ENCODE results near the gene EIF2AK3.
"Not testable (repeated sequence)": the region's sequence is repeated elsewhere in the genome, so short reads cannot be mapped to it uniquely, and the experiment has no call there.

EIF2AK3 gene

DNA sequence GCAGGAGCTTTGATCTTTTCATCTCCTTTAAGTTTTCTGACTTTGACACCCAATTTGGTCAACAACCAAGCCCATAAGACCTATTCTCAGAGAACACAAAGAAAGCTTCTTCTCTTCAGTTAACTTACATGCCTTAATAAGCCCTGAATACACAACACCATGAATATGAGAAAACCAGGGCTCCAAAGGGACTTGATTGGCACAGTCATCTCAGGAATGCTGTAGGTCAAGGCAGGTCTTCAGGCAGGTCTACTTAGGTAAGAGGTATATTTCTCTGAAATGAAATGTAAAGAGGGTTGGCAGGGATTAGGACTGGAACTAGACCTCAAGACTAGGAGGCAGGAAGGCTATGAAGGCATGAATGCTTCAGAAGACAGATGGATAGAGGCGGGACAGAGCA lies 24.4 kb upstream of the EIF2AK3 start:
- Mint-ChIP-seq H3K27me3 (no peaks in the 10 kb centered on the region), H3K4me3 (no peak overlapping the region), H3K9me3 (no peaks in the 10 kb centered on the region), H3K27ac (no peak overlapping the region), H3K36me3 (no peaks in the 10 kb centered on the region), H3K4me1 (peaks cover 3% of the 10 kb centered on the region)
- no peak for DNase-seq (ENCODE audit: low spot score in 2 of 2)
- no peak for ATAC-seq (ENCODE audit: low read depth)

- H3K27me3 Mint-ChIP-seq; H3K36me3 Mint-ChIP-seq; H3K9me3 Mint-ChIP-seq; ATAC-seq (ENCODE audit: low read depth); H3K4me1 Mint-ChIP-seq; H3K27ac Mint-ChIP-seq; H3K4me3 Mint-ChIP-seq; DNase-seq (ENCODE audit: low spot score in 2 of 2): not testable (repeated sequence)
Measured at GRCh38 chr2:88645291-88645882, 18.1 kb upstream of the EIF2AK3 start.

DNA sequence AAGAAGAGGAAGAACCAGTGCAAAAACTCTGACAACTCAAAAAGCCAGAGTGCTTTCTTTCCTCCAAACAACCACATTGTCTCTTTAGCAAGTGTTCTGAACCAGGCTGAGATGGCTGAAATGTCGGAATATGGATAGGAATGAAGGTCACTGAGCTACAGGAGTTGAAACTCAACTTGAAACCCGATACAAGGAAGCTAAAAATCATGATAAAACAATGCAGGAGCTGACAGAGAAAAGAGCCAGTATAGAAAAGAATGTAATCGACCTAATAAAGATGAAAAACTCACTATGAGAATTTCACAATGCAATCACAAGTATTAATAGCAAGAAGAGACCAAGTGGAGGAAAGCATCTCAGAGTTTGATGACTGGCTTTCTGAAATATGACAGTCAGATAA lies 15.0 kb upstream of the EIF2AK3 start:
- Mint-ChIP-seq H3K9me3 (peaks cover 5% of the 10 kb centered on the region), H3K36me3 (peaks cover 9% of the 10 kb centered on the region), H3K4me3 (no peak overlapping the region), H3K27me3 (peaks cover 2% of the 10 kb centered on the region), H3K27ac (no peak overlapping the region), H3K4me1 (no peaks in the 10 kb centered on the region)
- ATAC-seq (ENCODE audit: low read depth) (no peak), DNase-seq (ENCODE audit: low spot score in 2 of 2) (no peak)

GRCh38 chr2:88641330-88641729 lies 14.1 kb upstream of the EIF2AK3 start:
- Mint-ChIP-seq H3K9me3 (peaks cover 5% of the 10 kb centered on the region), H3K27me3 (peaks cover 2% of the 10 kb centered on the region), H3K4me1 (no peaks in the 10 kb centered on the region), H3K4me3 (no peak overlapping the region), H3K27ac (no peak overlapping the region), H3K36me3 (peaks cover 9% of the 10 kb centered on the region)
- DNase-seq (ENCODE audit: low spot score in 2 of 2) (no peak), ATAC-seq (ENCODE audit: low read depth) (no peak)

- peaks cover 2% of the 10 kb centered on the region for H3K27me3 Mint-ChIP-seq
- peaks cover 9% of the 10 kb centered on the region for H3K36me3 Mint-ChIP-seq
- H3K9me3 Mint-ChIP-seq: peaks cover 5% of the 10 kb centered on the region
- DNase-seq (ENCODE audit: low spot score in 2 of 2): no peak
- no peak overlapping the region for H3K27ac Mint-ChIP-seq
- no peak overlapping the region for H3K4me3 Mint-ChIP-seq
- ATAC-seq (ENCODE audit: low read depth): no peak
- no peaks in the 10 kb centered on the region for H3K4me1 Mint-ChIP-seq
Measured at GRCh38 chr2:88639865-88640264, 12.6 kb upstream of the EIF2AK3 start.

- Mint-ChIP-seq H3K4me1 (no peaks in the 10 kb centered on the region), H3K4me3 (no peak overlapping the region), H3K36me3 (peaks cover 9% of the 10 kb centered on the region), H3K27me3 (peaks cover 2% of the 10 kb centered on the region), H3K9me3 (peaks cover 5% of the 10 kb centered on the region), H3K27ac (no peak overlapping the region)
- DNase-seq (ENCODE audit: low spot score in 2 of 2) (no peak), ATAC-seq (ENCODE audit: low read depth) (no peak)
Measured at GRCh38 chr2:88638743-88639142, 11.5 kb upstream of the EIF2AK3 start.

DNA sequence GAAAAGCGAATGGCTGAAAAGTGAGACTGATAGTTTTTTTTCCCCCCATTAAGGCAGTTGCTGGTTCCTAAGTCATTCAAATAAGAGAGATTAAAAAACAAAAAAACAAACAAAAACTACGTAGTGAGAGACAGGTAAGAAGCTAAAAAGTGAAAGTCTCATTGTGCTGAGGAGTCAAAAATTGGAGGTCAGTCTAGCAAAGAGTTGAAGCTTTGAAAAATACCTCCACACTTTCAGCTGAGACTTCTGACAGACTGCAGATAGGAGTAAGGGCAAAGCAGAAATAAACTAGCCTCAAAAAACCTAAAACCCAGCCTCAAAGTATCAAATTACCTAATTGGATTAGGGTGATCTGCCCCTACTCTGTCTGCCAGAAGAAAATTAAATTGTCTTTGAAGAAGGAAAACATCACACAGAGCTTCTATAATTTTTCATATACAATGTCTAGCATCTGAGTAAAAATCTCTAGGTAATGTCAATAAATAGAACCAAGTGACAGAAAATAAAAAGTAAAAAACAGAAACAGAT lies 10.9 kb upstream of the EIF2AK3 start:
- H3K36me3 Mint-ChIP-seq: peaks cover 9% of the 10 kb centered on the region
- peaks cover 5% of the 10 kb centered on the region for H3K9me3 Mint-ChIP-seq
- H3K4me1 Mint-ChIP-seq: no peaks in the 10 kb centered on the region
- no peak overlapping the region for H3K4me3 Mint-ChIP-seq
- DNase-seq (ENCODE audit: low spot score in 2 of 2): no peak
- ATAC-seq (ENCODE audit: low read depth): no peak
- no peak overlapping the region for H3K27ac Mint-ChIP-seq
- H3K27me3 Mint-ChIP-seq: peaks cover 2% of the 10 kb centered on the region

DNA sequence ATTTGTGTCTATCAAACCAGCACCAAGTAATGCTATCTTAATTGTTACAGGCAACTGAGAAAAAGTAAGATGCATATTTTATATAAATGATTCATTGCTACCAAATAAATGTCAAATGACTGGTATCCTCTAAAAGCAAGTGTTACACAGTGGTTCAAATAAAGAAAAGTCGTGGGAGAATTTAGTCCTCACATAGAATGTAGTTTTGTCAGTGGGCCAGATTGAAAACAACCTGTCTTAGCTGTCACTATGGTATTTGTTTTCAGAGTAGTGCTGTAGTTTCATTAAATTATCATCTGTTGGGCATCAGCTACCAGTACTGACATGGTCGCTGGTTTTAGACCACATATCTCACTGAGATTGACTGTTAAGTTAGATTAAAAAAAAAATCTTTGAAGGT lies 10.2 kb upstream of the EIF2AK3 start:
- Mint-ChIP-seq H3K4me1 (no peaks in the 10 kb centered on the region), H3K36me3 (peaks cover 9% of the 10 kb centered on the region), H3K9me3 (peaks cover 5% of the 10 kb centered on the region), H3K27me3 (peaks cover 2% of the 10 kb centered on the region), H3K27ac (no peak overlapping the region), H3K4me3 (no peak overlapping the region)
- no peak for ATAC-seq (ENCODE audit: low read depth)
- no peak for DNase-seq (ENCODE audit: low spot score in 2 of 2)

- H3K4me3 Mint-ChIP-seq: no peak overlapping the region
- ATAC-seq (ENCODE audit: low read depth) (no peak), DNase-seq (ENCODE audit: low spot score in 2 of 2) (no peak)
- H3K9me3 Mint-ChIP-seq: peaks cover 5% of the 10 kb centered on the region
- peaks cover 8% of the 10 kb centered on the region for H3K36me3 Mint-ChIP-seq
- no peaks in the 10 kb centered on the region for H3K4me1 Mint-ChIP-seq
- H3K27me3 Mint-ChIP-seq: peaks cover 2% of the 10 kb centered on the region
- H3K27ac Mint-ChIP-seq: no peak overlapping the region
Measured at GRCh38 chr2:88636026-88636425, 8.8 kb upstream of the EIF2AK3 start.

- no peaks in the 10 kb centered on the region for H3K27me3 Mint-ChIP-seq
- no peak for DNase-seq (ENCODE audit: low spot score in 2 of 2)
- no peaks in the 10 kb centered on the region for H3K36me3 Mint-ChIP-seq
- ATAC-seq (ENCODE audit: low read depth): no peak
- H3K9me3 Mint-ChIP-seq: no peaks in the 10 kb centered on the region
- peaks cover 9% of the 10 kb centered on the region for H3K4me1 Mint-ChIP-seq
- H3K4me3 Mint-ChIP-seq: no peak overlapping the region
- H3K27ac Mint-ChIP-seq: no peak overlapping the region
Measured at GRCh38 chr2:88632569-88632968, 5.3 kb upstream of the EIF2AK3 start.

DNA sequence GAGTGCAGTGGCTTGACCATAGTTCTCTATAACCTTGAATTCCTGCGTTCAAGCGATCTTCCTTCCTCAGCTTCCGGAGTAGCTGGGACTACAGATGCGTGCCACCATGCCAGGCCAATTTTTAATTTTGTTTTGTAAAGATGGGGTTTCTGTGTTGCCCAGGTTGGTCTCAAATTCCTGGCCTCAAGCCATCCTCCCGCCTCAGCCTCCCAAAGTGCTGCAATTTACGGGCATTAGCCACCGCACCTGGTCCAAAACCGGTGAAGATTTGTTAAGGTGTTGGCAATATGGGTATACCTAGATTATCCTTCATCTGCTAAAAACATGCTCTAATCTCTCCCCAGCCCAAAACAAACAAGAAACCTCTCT lies 1.3 kb upstream of the EIF2AK3 start:
- H3K9me3 Mint-ChIP-seq: no peaks in the 10 kb centered on the region
- H3K27me3 Mint-ChIP-seq: no peaks in the 10 kb centered on the region

DNA sequence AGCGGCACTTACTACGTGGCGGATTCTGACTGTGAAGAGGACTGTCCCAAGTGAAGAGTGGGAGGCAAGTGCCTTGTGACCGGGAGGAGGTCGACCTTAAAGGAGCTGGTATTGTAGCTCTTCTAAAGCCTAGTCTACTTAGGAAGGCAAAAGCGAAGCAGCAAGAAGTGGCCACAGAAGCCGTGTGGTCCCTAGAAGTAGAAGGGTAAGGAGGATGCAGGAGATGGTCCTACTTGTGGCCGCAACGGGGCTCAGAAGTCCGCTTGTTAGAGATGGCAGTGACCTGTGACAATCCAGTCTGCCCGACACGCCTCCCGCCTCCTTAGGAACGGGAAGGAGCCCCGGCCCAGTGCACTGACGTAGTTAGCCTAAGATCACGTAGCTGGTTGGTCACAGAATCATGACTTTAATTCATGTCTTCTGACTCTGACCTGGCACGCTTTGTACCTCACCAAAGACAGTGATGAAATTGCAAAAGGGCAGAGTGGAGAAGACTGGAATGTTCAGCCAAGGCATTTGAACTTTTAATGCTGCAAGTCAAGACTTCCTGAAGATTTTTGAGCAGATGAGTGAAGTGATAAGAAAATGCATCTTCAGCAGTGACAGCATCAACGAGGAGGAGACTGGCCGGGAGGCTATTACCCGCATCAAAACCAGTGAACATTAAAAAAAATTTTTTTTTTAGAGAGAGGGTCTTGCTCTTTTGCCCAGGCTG lies 749 bp upstream of the EIF2AK3 start:
- H3K27ac Mint-ChIP-seq: no peak overlapping the region
- DNase-seq (ENCODE audit: low spot score in 2 of 2) (peak in 1 of 2 donors; percentile 75), ATAC-seq (ENCODE audit: low read depth) (peak; percentile 47)
- no peaks in the 10 kb centered on the region for H3K27me3 Mint-ChIP-seq
- no peaks in the 10 kb centered on the region for H3K9me3 Mint-ChIP-seq
- peaks cover 11% of the 10 kb centered on the region for H3K4me1 Mint-ChIP-seq
- H3K4me3 Mint-ChIP-seq: no peak overlapping the region
- no peaks in the 10 kb centered on the region for H3K36me3 Mint-ChIP-seq

More for the DNA sequence above, 1.3 kb upstream of the EIF2AK3 start:
- ATAC-seq (ENCODE audit: low read depth): no peak
- Mint-ChIP-seq H3K27ac (no peak overlapping the region), H3K4me1 (peaks cover 11% of the 10 kb centered on the region), H3K36me3 (no peaks in the 10 kb centered on the region), H3K4me3 (peak overlapping the region; percentile 67)
- DNase-seq (ENCODE audit: low spot score in 2 of 2): no peak

GRCh38 chr2:88626171-88627054 lies 851 bp downstream of the EIF2AK3 start:
- no peak overlapping the region for H3K27ac Mint-ChIP-seq
- DNase-seq (ENCODE audit: low spot score in 2 of 2) (peak; percentile 47 to 52), ATAC-seq (ENCODE audit: low read depth) (peak; percentile 2)
- H3K4me1 Mint-ChIP-seq: peaks cover 11% of the 10 kb centered on the region
- no peak overlapping the region for H3K4me3 Mint-ChIP-seq
- H3K36me3 Mint-ChIP-seq: no peaks in the 10 kb centered on the region
- no peaks in the 10 kb centered on the region for H3K27me3 Mint-ChIP-seq
- H3K9me3 Mint-ChIP-seq: no peaks in the 10 kb centered on the region

DNA sequence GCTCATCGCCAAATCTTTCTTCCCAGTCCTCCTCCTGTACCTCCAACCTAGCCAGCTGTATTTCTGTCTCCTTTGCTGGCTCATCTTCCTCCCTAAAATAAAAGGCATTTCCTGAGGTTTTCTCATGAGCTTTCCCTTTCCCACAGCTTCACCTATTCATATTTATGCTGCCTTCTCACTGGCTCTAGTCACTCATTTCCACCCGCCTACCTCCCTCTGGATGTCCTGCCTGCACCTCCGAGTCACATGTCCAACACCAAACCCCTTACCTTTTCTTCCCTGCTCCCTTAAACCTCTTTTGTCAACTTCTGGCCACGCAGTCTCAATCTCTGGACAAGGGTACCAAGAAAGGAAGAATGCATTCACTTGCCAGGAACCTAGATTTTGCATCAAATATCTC lies 2.8 kb downstream of the EIF2AK3 start:
- ATAC-seq (ENCODE audit: low read depth) (no peak), DNase-seq (ENCODE audit: low spot score in 2 of 2) (no peak)
- H3K27me3 Mint-ChIP-seq: no peaks in the 10 kb centered on the region
- H3K4me3 Mint-ChIP-seq: no peak overlapping the region
- H3K4me1 Mint-ChIP-seq: peaks cover 15% of the 10 kb centered on the region
- peaks cover 4% of the 10 kb centered on the region for H3K36me3 Mint-ChIP-seq
- no peaks in the 10 kb centered on the region for H3K9me3 Mint-ChIP-seq
- no peak overlapping the region for H3K27ac Mint-ChIP-seq
